Measurements from ENCODE around the gene FAM200B.
A peak's percentile ranks its signal among the peaks of the same experiment; 100 is the strongest.

FAM200B gene

DNA sequence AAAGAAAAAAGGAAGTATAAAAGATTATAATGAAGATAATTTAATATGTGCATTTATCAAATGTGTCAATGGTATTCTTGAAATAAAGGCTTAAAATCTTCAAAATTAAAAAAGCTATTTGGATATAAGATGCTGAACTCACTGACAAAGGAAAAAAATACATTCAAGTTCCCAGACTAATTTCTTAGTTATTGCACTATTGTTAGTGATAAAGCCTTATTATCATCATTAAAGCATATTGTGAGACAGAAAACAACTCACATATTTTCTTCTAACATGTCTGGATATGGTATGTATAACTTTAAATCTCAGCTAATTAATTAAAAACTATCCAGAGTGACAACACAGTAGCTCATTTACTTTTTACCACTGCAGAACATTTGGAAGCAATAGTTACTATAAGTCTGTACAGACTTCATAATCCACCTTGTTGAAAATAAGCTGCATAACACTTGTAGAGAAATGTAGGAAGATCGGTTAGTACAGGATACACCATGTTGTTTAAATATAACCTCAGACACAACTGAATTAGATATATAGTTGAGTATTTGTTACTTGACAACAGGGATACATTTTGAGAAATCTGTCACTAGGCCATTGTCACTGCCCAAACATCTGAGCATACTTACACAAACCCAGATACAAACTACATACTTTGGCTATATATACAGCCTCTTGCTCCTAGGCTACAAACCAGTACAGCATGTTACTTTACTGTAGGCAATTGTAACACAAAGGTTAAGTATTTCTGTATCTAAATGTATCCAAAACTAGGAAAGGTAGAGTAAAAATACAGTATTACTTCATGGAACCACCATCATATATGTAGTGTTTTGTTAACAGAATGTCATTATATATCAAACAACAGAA, 12.8 kb upstream of the FAM200B start:
- no peak for DNase-seq

DNA sequence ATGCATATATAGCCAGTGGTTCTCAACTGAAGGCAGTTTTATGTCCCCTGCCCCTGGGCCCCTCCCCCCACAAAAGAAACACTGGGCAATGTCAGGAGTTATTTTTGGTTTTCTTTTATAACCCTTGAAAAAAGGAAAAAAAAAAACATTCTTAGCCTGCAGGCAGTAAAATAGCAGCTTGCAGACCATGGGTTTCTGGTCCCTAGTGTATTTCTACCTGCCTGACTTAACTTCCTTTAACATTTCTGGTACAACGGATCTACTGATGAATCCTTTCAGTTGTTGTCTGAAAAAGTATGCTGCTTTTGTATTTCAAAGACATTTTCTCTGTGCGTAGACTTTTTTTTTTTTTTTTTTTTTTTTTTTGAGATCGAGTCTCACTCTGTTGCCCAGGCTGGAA, 11.1 kb upstream of the FAM200B start:
- no peak for DNase-seq

DNA sequence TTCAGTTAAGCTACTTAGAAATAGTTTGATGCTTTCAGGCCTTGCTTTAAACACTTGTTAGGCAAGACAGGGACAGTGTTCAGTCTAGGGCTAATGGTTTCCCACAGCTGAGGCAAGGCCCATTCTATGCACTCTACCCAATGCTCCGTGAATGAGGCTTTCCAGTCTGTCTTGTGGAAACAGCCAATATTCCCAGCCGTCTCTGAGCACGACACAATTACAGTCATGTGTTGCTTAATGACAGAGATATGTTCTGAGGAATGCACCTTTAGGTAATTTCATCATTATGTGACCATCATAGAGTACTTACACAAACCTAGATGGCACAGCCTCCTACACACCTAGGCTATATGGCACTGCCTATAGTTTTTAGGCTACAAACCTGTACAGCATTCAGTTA, 9.5 kb upstream of the FAM200B start:
- DNase-seq: no peak

DNA sequence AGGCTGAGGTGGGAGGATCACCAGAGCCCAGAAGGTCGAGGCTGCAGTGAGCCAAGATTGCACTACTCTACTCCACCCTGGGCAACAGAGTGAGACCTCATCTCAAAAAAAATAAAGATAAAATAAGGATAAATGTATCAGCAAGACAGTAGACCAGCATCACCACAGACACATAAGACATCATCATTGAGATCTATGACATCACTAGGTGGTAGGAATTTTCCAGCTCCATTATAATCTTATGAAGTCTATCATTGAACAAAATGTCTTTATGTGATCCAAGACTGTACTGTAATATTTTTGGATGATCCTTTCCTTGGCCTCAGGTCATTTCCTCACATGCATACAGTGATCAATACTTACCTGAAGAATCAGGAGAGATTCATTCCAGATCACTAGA, 8.3 kb upstream of the FAM200B start:
- DNase-seq: no peak

DNA sequence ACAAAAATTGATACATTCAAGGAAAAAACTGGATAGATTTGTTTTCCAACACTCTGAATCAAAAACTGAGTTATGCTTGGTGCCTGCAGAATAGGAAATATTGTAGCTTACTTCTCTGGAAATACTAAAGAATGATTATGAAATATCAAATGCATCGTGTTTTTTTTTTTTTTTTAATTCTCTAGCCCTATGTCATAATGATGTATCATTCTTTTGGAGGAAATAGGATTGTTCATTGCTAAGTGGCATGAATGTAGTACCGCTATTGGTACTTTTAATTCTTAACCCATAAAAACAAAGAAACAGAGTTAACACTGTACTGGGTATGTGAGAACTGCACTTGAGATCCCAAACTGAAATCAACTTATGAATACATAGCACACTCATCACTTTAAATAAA, 7.6 kb upstream of the FAM200B start:
- DNase-seq: no peak

DNA sequence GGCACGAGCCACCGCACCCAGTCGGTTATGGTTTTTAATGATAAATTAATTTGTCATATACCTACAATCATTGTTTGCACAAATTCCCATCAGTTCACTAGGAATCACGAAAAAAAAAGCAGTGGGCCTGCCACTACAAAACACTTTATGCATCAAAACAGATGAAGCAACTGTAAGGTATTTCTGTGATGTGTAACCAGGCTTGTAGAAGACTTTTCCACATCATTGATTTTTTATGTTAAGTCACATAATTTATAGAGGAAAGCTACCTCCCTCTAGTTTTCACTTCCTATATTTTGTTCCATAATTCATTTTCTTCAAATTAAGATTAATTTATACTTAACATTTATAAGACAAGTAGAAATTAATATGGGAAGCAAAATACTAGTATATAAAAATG, 6.7 kb upstream of the FAM200B start:
- DNase-seq: no peak

DNA sequence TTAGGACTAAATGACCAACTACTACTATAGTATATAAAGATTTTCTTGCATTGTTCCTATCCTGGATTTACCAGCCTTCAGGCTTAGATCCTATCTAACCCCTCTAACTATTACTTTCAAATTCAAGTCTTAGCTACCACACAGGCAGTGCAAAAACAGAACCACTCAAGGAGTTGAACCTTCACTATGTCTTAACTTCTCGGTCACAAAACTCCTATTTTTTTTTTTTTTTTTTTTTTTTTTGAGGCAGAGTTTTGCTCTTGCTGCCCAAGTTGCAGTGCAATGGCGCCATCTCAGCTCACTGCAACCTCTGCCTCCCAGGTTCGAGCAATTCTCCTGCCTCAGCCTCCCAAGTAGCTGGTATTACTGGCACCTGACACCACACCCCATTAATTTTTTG, 6.3 kb upstream of the FAM200B start:
- DNase-seq: no peak

DNA sequence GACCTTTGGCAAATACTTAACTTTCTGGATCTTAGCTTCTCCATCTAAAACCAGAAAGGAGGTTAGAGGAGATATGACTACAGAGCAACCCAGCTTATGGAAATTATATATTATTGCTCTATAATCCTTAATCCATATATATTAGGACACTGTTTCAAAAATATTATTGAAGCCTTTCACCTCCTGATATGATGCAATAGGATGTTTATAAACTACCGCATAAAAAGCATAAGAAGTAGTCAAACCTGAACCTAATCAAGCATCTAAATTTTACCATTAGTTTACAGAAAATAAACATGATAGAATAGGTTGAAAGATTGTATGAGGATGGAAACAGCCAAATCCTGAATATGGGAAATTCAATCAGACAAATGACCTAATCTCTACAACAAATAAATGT, 5.6 kb upstream of the FAM200B start:
- no peak for DNase-seq

DNA sequence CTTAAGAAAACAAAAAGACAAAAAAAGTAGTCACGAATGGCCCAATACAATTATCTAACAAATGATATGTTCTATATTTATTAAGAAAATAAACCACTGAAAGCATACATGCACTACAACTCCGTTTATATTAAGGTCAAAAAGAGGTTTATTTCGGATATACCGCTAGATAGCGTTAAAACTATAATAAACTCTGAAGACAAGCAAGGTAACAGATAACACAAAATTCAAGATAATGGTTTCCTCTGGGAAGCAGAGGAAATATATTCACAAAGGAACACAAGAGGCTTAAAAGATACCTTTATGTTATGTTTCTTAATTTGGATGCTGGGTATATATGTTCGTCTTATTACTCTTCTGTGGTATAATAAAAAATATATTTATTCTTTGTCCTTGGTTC, 4.7 kb upstream of the FAM200B start:
- no peak for DNase-seq

DNA sequence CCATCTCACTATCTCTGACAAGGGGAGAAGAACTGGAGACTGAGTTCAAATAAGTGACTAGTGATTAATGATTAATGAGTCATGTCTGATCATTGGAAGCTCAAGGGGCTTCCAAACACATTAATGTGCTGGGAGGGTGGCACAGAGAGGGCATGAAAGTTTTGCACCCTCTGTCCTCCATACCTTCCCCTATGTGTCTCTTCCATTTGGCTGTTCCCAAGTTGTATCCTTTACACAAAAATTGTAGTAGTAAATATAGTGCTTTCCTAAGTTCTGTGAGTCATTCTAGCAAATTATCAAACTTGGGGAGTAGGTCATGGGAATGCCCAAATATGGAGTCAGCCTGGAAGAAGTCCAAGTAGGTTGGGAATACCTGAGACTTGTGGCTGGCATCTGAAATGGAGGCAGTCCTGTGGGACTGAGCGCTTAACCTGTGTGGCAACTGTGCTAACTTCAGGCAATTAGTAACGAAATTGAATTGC, 4.1 kb upstream of the FAM200B start:
- DNase-seq: no peak

DNA sequence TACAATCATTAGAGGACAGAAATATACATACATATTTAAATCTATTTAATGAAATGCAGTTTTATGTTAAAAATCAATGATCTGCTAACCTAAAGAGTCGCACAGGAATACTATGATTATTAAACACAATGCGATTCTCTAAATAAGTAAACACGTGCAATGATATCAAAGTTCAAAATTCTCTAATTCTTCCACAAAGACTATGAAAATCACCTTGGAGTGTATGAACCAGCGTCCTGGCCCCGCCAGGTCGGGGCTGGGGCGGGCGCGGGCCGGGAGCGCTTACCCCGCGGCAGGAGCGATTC, 608 bp upstream of the FAM200B start:
- no peak for DNase-seq

DNA sequence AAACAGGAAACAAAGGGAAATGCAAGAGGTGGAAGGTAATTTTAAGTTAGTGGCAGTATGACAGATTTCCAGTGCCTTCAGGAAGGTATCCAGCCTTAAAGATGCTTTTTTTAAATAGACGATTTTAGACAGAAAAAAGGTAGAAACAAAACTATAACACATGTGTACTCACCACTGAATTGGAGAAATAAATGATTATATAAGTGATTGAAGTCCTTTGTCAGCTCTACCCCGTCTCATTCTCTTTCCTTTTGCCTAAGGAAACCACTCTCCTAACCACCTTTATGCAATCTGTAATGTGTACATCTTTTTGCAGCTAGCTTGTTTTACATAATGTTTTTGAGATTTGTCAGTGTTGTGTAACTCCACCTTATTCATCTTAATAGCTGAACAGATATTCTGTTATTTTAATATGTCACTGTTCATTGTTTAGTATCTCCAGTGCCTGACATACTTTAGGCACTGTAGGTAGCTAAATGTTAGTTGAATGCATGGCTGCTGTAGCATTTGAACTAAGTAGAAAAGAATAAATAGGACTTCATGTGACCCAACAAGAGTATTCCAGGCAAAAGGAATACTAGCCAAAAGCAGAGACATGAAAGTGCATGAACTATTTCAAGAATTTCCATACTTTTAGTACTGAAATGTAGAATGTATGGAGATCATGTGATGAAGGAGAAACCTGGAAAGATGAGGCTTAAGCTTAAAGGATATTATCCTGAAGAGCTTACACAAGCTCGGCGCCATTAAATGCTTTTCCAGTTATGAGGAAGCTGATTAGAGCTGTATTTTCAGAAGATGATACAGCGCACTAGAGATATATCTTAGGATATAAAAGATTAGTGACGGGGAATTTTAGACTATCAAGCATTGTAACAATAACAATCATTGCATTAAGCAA, 865 bp downstream of the FAM200B start:
- DNase-seq: peak; percentile 50

DNA sequence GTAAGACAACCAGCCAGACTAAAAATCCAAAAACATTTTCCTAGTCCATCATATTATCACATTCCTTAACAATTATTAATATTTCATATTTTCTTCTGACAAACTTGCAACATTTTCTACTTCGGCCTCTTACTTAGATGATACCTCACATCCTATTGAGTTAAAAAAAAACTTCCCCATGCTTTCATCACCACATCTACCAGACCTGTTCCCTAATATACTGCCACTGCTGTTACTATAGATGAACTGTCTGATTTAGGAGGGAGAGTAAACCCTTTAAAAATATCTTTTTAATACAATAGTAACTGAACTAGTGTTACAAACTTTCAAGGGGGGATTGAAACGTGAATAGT, 1.5 kb downstream of the FAM200B start:
- peak; percentile 35 for DNase-seq

DNA sequence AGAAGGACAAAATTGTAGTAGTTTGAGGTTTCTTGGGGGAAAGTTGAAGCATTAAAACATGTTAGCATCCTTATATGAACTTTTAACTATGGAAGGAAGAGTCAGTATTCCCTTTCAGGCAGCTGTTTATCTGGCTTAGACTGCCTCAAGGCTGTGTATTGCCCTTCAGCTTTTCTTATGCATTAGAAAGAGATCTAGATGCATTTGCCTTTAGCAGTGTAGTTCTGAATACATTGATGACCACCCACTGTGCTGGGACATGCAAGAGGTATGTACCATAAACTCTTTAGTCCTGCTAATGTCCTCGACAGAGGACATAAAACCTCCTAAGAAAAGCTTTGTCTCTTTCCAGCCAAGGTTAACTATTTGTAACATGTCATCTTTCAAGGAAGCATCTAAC, 2.9 kb downstream of the FAM200B start:
- DNase-seq: no peak

DNA sequence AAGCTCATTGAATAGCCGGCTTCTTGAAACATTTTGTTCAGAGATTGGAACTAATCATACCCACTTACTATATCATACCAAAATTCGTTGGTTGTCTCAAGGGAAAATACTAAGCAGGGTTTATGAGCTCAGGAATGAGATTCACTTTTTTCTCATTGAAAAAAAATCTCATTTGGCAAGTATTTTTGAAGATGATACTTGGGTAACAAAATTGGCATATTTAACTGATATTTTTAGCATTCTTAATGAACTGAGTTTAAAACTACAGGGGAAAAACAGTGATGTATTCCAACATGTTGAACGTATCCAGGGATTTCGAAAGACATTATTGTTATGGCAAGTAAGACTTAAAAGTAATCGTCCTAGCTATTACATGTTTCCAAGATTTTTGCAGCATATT, 6.4 kb downstream of the FAM200B start:
- no peak for DNase-seq

DNA sequence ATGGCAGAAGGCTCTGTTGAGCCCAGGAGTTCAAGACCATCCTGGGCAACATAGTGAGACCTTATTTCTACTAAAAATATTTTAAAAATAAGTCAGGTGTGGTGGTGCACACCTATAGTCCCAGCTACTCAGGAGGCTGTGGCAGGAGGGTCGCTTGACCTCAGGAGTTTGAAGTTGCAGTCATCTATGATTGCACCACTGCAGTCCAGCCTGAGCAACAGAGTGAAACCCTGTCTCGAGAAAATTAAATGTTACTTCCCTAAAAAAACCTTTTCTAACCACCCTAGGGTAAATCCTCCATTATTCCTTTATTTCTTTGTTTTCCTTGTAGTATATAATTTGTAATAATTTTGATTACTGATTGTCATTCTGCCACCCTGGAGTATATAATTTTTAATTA, 7.9 kb downstream of the FAM200B start:
- peak; percentile 60 for DNase-seq

DNA sequence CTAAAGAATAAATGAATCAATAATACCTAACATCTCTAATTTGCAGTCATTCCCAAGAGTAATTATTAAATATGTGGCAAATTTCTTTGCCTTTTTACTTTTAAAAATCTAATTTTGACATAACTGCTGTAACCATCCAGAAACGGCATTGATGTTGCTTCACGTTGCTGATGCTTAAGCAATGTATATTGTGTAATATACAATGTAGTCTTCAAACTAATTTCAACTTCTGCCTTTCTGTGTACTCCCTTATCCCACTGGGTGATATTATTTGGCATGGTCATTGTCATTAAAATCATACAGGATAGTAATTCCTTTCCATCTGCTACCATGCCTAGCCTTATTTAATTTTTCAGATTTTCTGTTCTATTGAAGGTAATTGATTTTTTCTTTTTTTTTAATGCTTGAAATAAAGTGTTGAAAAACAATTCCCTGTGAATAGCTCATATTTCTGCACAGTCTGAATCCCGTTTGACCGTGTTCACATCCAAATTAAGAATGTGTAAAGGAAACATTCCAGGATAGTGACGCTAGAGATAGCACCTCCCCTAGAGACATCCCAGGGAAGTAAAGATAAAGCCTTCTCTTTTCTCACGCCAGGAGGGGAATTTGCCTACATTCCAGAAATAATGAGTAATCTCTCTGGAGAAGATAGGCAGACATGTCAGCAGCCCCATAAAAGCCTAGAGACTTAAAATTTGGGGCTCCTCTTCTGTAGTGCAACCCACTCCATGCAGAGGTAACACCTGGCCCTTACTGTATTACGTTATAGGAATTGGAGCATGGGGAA, 8.6 kb downstream of the FAM200B start:
- DNase-seq: peak; percentile 65

DNA sequence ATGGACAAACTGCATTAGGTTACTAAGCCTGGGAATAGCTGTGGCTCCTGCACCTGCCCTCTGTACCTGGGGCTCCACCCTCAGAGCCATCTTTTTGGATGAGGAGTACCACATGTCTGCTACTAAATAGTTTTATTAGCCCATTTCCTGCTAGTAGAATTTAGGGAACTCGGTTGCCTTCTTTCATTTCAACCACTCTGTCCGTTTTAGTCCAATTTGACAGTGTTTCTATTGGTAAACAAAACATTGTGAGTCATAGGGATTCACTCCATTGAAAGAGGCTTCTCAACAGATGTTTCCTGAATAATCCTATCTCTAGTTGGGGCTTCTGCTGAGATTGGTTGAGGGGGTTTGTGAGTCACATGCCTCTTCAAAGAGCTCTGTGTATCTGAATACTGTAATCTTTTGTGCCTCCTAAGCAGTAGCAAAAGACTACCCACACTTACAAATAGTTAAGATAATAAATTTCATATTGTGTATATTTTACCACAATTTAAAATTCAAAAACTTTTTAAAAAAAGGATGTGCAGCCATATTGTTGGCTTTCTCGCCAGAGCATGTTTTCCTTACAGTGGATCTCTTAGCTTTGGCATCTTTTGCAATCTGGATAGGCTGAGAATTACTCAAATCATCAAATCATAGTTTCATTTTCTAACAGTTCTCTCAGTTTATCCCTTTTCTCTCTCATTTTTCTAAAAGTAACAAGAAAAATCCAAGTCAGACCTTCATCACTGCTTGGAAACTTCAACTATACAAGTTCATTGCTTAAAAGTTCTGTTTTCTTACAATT, 9.9 kb downstream of the FAM200B start:
- peak; percentile 32 for DNase-seq

DNA sequence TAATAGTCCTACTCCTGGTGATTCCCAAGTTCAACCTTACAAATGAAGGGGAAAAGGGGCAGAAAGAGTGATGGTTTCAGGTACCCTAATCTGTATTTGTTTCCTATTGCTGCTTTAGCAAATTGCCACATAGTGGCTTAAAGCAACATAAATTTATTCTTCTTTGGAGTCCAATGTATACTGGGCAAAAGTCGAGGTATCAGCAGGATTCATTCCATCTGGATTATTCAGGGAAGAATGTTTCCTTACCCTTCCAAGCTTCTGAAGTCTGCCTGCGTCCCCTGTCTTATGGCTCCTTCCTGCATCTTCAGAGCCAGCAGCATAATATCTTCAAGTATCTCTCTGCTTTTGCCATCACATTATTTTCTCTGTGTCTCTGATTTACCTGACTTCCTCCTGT, 11.0 kb downstream of the FAM200B start:
- no peak for DNase-seq

DNA sequence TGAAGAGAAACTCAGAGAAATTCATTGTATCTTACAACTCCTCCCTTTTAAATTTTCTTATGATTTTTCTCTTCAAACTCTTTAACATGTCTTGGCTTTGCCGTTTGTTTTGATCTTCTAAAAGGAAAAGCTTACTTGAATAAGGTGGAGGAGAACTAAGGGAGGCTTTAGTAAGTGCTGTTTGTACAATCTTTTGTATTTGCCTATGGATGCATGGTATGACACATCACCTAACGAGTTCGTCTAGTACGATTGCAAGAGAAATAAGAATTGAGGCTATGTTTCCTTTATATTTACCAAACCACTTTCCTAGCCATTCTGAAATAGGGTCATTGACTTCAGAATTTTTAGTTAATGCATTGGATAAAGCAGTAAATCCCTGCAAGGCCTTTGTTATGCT, 12.8 kb downstream of the FAM200B start:
- DNase-seq: no peak

DNA sequence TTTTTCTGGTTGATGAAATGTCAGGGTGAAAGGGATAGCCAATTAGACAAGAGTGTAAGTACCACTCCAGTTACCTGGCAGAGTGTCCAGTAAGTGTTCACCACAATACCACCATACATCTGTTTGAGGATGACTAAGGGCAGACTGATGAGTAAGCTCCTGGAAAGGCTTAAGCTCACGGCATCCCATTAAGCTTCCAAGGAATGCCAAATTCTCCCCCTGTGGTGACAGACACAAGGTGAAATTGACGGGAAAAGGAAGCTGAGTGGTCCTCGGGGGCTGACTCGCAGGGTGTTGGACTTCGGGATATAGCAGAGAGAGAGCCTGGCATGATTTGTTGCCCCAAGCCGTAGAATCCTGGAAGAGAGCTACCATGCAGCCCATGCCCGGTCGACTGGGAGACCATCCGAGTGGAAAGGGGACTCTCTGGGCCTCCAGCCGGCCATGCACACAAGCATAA, 13.6 kb downstream of the FAM200B start:
- DNase-seq: no peak

DNA sequence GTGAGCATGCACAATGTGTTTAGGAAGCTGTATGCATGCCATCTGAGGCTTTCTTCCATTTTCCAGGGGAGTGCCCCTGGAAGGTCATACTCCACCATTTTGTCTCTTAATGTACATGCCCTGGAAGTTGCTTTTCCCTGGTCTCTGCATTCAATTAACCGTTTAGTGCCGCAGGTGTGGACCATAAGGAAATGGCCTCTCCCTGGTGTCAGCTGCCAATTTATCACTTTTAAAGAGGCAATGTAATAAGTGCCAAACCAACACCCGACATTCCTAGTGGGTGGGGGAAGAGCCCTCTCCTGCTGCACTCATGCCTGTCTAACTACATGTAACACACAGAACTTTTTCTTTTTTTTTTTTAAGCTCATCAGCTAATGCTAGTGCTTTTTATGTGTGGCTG, 14.1 kb downstream of the FAM200B start:
- no peak for DNase-seq

DNA sequence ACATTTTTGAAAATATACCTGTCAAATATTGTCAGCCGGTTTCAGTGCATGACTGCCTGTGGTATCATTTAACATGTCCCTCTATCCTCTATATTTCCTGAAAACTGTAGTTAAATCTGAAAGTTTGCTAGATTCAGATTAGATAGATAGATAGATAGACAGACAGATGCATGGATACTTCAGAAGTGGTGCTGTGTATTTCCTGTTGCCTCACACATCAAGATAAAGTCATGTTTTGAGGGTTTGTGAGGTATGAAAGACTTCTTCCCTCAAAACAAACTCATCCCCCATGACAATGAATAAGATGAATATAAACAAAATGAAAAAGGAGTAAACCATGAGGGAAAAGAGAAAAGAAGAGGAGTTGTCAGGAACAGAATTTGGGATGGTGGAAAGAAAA, 15.2 kb downstream of the FAM200B start:
- DNase-seq: peak; percentile 40
